Testis (tissue), 3 donors: ENCODE data around the gene COL5A1. TPM values are rescaled to one million over a fixed set of nuclear protein-coding genes. Genes with fewer than 3 reads are reported as not detected.

Source experiments
- DNase-seq: peaks from one replicate; pipeline ENCODE4 v3.0.0-alpha.2; 2019
- H3K27ac ChIP-seq, 2 donors: fragments of 200-600 bp; sonication (generic); one replicate each; pipeline ENCODE4 v1.5.1; 2019
- H3K27me3 ChIP-seq: fragments of 200-600 bp; sonication (generic); one replicate; pipeline ENCODE4 v1.5.1; 2019
- H3K36me3 ChIP-seq: fragments of 200-600 bp; sonication (generic); one replicate; pipeline ENCODE4 v1.5.1; 2017; ENCODE audit warnings: low read depth; ENCODE audit errors: missing control alignments
- H3K4me1 ChIP-seq: fragments of 200-600 bp; sonication (generic); one replicate; pipeline ENCODE4 v1.5.1; 2019
- H3K4me3 ChIP-seq, 2 donors: fragments of 200-600 bp; sonication (generic); one replicate each; pipeline ENCODE4 v1.5.1; 2017 to 2019
- H3K9me3 ChIP-seq: fragments of 200-600 bp; sonication (generic); one replicate; pipeline ENCODE4 v1.5.1; 2017
- POLR2A ChIP-seq: fragments of 450-650 bp; IDR thresholded peaks from one replicate; pipeline ENCODE4 v1.6.1; 2017; ENCODE audit warnings: antibody characterized with exemption, mild to moderate bottlenecking, moderate library complexity
- WGBS, 2 donors: methylation state at CpG; one replicate each; pipeline ENCODE4 v1.1.5; 2018; 5-methylcytosine and 5-hydroxymethylcytosine counted together
- intact Hi-C: fragments of 100-400 bp; cut with DNase I; formaldehyde crosslinking; loops from one replicate; pipeline ENCODE4 v1.15.1; 2023; ENCODE audit warnings: low total_unique reads
- polyA plus RNA-seq: library from polyadenylated mRNA; stranded (reverse); fragments of 350-450 nt; fragmentation: Illumina TruSeq; extraction: RNeasy Lipid Tissue Mini Kit (QIAGEN cat#74804); gene quantifications from one replicate; pipeline ENCODE4 v1.2.3, GENCODE V29; 2014; ENCODE audit warnings: low read depth, low replicate concordance; ENCODE audit not compliant: insufficient read depth
- total RNA-seq, 2 donors: library from RNA; depleted of rRNA; stranded (reverse); fragments of >200 nt; gene quantifications; one replicate each; pipeline ENCODE4 v1.2.3, GENCODE V29; 2016
- TF ChIP-seq, protein P1 (sequence below), 3 experiments: fragments of 450-650 bp in 2 of 3; fragments of 200-600 bp in 1 of 3; sonication (generic) in 1 of 3; IDR thresholded peaks; one replicate each; pipeline ENCODE4 v1.5.1; 2016 to 2019; ENCODE audit warnings: antibody characterized with exemption in 3 of 3, mild to moderate bottlenecking in 2 of 3, moderate library complexity in 1 of 3

Gene COL5A1
- total and polyA plus RNA-seq, 3 donors from 2014 or later = 18.5 to 34.3 (median 20.8) TPM

DNA sequence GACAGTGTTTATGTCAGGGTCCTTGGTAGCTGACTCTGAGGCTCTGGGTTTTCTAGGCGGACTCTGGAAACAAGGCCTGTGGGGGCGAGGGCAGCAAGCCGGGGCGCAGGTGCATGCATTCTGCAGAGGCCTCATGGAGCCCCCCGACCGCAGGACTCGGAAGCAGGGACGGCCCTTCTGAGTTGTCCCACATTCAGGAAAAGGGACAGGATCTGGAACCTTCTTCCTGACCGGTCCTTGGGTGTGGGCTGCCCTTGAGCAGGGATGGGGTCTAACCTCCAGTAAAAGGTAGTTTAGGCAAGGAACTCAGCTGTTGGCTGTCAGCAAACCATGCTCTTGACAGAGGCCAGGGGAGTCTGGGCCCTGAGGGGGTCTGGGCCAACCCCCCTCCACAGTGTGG lies 7.4 kb upstream of the COL5A1 start:
- DNase-seq = no peak
- H3K4me3 ChIP-seq = no peak overlapping the region
- no peaks in the 10 kb centered on the region for H3K27me3 ChIP-seq
- intact Hi-C loops = no loop called here
- no peaks in the 10 kb centered on the region for H3K4me1 ChIP-seq
- H3K9me3 ChIP-seq = no peaks in the 10 kb centered on the region
- WGBS, 2 donors = 85 to 96% methylated on average over 4 to 9 of the region's 9 CpGs
- H3K36me3 ChIP-seq = no peaks in the 10 kb centered on the region
- no peak for TF ChIP-seq POLR2A
- TF ChIP-seq, protein P1, sequence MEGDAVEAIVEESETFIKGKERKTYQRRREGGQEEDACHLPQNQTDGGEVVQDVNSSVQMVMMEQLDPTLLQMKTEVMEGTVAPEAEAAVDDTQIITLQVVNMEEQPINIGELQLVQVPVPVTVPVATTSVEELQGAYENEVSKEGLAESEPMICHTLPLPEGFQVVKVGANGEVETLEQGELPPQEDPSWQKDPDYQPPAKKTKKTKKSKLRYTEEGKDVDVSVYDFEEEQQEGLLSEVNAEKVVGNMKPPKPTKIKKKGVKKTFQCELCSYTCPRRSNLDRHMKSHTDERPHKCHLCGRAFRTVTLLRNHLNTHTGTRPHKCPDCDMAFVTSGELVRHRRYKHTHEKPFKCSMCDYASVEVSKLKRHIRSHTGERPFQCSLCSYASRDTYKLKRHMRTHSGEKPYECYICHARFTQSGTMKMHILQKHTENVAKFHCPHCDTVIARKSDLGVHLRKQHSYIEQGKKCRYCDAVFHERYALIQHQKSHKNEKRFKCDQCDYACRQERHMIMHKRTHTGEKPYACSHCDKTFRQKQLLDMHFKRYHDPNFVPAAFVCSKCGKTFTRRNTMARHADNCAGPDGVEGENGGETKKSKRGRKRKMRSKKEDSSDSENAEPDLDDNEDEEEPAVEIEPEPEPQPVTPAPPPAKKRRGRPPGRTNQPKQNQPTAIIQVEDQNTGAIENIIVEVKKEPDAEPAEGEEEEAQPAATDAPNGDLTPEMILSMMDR (IDR thresholded peaks at IDR 0.05) = no peak
- H3K27ac ChIP-seq = no peak overlapping the region

DNA sequence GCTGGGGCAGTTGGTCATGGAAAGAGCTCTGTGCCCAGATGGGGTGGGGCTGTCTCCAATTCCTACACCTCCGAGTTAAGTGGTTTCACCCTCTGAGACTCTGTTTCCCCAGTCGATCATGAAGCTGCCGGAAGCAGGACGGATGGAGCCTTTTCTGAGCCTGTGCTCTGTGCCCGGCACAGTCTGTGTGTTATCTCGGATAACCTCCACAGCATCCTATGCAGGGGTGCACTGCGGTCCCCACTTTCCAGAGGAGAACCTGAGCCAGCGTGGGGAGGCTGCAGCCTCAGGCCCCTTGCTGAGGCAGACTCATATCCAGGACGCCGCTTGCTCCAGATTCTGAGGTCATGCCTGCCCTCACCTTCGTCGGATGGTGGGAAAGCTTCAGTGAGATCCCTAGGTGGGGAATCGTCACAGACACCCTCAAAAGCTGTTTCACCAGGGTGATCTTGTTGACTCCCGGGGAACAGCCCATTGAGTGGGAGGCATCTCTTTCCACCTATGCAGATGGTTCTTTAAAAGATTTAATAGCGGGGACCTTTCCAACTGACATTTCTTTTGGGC lies 6.9 kb upstream of the COL5A1 start:
- no peak for TF ChIP-seq POLR2A
- TF ChIP-seq, protein P1 (IDR thresholded peaks at IDR 0.05) = no peak
- no peaks in the 10 kb centered on the region for H3K27me3 ChIP-seq
- H3K4me1 ChIP-seq = no peaks in the 10 kb centered on the region
- WGBS, 2 donors = 83 to 91% methylated on average over 11 to 15 of the region's 15 CpGs
- H3K36me3 ChIP-seq = no peaks in the 10 kb centered on the region
- no peak overlapping the region for H3K4me3 ChIP-seq
- no peak overlapping the region for H3K27ac ChIP-seq
- DNase-seq = no peak
- H3K9me3 ChIP-seq = no peaks in the 10 kb centered on the region
- intact Hi-C loops = no loop called here

DNA sequence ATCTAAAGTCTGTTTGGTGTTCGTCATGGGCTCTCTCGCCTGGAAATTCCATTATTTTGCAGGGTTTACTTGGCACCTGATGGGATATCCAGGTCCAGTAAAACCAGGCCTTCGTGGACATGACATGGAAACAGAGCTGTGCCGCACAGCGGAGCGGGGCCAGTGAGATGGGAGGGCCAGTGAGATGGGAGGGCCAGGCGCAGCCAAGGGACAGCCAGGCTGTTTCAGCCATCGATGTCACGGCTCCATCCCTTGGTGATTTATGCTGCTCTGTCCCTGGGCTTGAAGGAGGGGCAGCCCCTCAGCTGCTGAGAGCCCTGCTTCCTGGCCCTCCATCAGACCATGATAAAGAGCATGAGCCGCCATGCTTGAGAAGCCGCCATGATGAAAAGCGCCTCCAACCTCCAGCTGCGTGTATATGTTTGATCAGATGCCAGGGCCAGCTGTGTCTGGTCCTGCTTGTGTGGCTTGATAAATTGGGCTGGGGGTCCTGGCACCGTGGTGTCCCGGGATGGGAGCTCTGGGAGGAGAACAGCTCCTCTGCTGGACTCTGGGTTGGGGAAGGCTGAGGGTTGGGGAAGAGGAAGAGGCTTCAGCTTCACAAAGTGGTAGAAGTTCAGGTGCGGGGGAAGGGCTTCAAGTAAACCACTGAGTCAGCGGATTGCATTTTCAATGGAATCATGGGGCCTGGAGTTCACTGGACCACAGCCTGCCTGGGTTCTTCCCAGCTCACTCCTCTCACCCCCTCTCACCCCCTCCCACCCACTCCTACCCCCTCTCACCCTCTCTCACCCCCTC lies 6.1 kb upstream of the COL5A1 start:
- H3K27me3 ChIP-seq = no peaks in the 10 kb centered on the region
- H3K4me1 ChIP-seq = no peaks in the 10 kb centered on the region
- no peak for DNase-seq
- intact Hi-C loops = no loop called here
- TF ChIP-seq, protein P1 (IDR thresholded peaks at IDR 0.05) = no peak
- TF ChIP-seq POLR2A = no peak
- H3K9me3 ChIP-seq = no peaks in the 10 kb centered on the region
- no peak overlapping the region for H3K4me3 ChIP-seq
- H3K36me3 ChIP-seq = no peaks in the 10 kb centered on the region
- 70 to 77% methylated on average over 8 to 17 of the region's 17 CpGs for WGBS, 2 donors
- H3K27ac ChIP-seq = no peak overlapping the region

DNA sequence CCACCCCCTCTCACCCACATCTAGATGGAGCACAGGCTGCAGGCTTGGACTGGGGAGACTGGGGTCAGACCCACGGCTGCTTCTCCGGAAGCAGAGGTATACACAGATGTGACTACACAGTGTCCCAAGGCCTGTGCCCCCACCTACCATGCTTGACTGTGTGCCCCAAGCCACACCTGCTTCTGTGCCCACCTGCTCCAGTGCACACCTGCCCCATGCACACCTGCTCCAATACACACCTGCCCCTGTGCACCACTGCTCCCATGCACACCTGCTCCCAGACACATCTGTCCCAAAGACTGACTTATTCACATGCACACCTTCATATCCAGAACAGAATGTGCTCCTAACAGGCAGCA lies 5.5 kb upstream of the COL5A1 start:
- H3K36me3 ChIP-seq = no peaks in the 10 kb centered on the region
- no peak for DNase-seq
- WGBS, 2 donors = 83 to 93% methylated on average over 1 to 2 of the region's 2 CpGs
- no peaks in the 10 kb centered on the region for H3K9me3 ChIP-seq
- no peaks in the 10 kb centered on the region for H3K4me1 ChIP-seq
- no peak for TF ChIP-seq POLR2A
- TF ChIP-seq, protein P1 (IDR thresholded peaks at IDR 0.05) = no peak
- H3K4me3 ChIP-seq = no peak overlapping the region
- H3K27me3 ChIP-seq = no peaks in the 10 kb centered on the region
- intact Hi-C loops = no loop called here
- no peak overlapping the region for H3K27ac ChIP-seq

DNA sequence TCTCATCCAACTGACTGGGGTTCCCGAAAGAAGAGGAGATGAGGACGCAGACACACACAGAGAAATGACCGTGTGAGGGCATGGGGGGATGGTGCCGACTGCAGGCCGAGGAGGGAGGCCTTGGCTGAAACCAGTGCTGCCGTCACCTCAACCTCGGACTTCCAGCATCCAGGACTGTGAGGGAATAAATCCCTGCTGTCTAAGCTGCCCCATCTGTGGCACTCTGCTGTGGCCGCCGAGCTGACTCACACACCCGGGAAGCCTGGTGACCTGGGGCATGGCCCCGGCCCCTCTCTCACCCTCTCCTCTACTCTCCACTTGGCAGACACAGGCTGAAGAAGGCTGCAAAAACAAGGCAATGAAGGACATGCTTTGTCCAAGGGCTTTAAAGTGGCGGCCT lies 4.4 kb upstream of the COL5A1 start:
- Histone ChIP-seq H3K4me3 (no peak overlapping the region), H3K27me3 (no peaks in the 10 kb centered on the region), H3K27ac (no peak overlapping the region), H3K36me3 (no peaks in the 10 kb centered on the region), H3K9me3 (no peaks in the 10 kb centered on the region), H3K4me1 (no peaks in the 10 kb centered on the region)
- intact Hi-C loops = no loop called here
- 78 to 80% methylated on average over 11 to 12 of the region's 12 CpGs for WGBS, 2 donors
- no peak for DNase-seq
- TF ChIP-seq, protein P1 (IDR thresholded peaks at IDR 0.05) = no peak
